Stimulated activated CD8-positive, alpha-beta memory T cell treated with anti-CD3 and anti-CD28 coated beads, Interleukin-15, amount 100 ng/mL, for 4 hours (primary cell): ENCODE results near the gene HMCN2.
"Not testable (repeated sequence)": the region's sequence is repeated elsewhere in the genome, so short reads cannot be mapped to it uniquely, and the experiment has no call there.

Experiments
- DNase-seq, 2 donors: peaks; one replicate each; pipeline ENCODE4 v3.0.0-alpha.2; 2020; ENCODE audit warnings: low read depth in 2 of 2

The HMCN2 gene

GRCh38 chr9:130431536-130432303, 166.2 kb downstream of the HMCN2 start:
- no peak for DNase-seq

- DNase-seq = no peak
Observed at GRCh38 chr9:130432362-130432761, 166.8 kb downstream of the HMCN2 start.

DNA sequence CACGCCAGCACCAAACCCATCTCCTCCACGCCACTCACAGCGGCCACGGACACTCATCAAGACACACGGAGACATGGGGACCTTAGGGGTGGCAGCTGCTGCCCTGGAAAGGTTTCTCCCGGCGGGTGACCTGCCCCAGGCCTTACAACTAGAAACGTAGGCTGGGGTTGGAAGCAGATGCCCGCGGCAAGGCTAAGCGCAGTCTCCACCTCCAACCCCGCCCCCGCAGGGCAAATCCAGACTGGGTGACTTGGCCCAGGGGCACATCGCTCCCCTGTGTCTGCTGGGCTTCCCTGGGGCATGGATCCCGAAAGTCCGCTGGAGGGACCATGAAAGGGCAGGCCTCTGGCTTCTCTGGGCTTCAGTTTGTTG, 167.2 kb downstream of the HMCN2 start:
- no peak for DNase-seq

- no peak for DNase-seq
Observed at GRCh38 chr9:130433168-130433946, 167.8 kb downstream of the HMCN2 start.

- no peak for DNase-seq
Observed at GRCh38 chr9:130433947-130434262, 168.3 kb downstream of the HMCN2 start.

GRCh38 chr9:130434656-130435055, 169.1 kb downstream of the HMCN2 start:
- DNase-seq = not testable (repeated sequence)

- DNase-seq = no peak
Observed at GRCh38 chr9:130437011-130437789, 171.6 kb downstream of the HMCN2 start.

GRCh38 chr9:130438382-130438981, 172.9 kb downstream of the HMCN2 start:
- DNase-seq = no peak

DNA sequence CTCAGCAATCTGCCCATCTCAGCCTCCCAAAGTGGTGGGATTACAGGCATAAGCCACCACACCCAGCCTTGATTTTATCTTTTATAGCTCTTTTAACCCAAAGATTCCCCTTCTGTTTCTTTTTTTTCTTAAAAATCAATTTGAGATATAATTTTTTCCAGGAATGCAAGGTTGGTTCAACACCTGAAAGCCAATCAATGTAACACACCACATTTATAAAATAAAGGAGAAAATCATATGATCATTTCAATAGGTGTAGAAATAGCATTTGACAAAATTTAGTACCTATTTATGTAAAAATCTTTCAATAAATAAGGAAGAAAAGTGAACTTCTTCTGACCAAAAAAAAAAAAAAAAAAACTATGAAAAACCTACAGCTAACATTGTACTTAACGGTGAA, 175.5 kb downstream of the HMCN2 start:
- DNase-seq = no peak

DNA sequence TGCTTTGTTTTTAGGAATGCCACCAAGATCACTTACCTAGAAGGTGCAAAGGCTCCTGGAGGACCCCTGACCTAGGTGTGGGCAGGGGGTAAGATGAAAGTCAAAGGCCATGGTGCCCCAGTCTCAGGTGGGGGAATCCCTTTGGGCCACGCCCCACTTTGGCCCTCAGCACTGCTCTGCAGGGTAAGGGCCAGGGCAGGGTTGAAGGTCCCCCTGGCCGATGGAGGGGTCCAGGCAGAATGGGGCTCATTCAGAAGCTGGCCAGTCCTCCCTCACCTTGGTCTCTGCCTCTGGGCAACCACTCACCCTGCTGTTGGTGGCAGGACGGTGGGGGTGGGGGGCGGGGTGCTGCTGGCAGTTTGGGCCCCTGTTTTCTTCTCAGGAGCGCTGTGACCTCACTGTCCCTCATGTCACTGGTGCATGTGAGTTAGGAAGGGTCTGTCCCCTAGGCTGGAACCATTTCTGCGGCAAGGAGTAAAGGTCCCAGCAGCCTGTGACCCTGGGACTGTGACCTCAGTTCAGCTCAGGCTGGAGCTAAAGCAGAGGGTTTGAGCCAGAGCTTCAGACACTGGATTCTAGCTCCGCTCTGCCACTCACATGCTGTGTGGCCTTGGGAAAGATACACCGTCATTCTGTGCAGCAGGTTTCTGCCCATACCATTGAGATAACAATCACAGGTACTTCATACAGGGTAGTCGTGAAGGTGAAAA, 177.3 kb downstream of the HMCN2 start:
- DNase-seq = no peak

- DNase-seq = no peak
Observed at GRCh38 chr9:130443456-130443801, 177.9 kb downstream of the HMCN2 start.

DNA sequence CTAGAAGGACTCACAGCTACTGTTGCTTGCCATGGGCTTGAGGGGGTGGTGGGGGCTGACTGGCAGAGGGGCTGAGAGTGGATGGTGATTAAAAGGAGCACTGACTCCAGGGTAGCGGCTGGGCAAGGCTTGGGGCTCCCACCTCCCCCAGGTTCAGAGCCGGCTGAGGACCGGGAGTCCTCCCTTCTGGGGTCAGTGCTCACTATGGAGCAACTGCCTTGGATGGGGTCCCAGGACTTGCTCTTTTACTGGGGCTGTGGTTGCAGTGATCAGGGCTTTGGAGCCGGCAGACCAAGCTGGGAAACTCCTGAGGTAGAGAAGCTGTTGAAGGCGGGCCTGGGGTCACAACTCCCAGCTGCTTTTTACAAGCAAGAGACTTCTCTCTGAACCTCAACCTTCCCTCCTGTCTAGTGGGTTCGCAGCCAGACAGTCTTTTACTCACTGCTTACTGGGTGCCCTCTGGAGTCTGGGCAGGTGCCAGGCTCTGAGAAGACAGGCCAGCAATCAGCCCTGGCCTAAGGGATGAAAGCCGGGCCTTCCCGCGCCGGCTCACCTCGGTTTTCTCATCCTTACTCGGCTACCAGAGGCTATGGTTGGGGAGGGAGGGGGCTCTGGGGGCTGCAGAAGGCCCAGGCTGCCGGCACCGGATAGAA, 178.4 kb downstream of the HMCN2 start:
- no peak for DNase-seq

DNA sequence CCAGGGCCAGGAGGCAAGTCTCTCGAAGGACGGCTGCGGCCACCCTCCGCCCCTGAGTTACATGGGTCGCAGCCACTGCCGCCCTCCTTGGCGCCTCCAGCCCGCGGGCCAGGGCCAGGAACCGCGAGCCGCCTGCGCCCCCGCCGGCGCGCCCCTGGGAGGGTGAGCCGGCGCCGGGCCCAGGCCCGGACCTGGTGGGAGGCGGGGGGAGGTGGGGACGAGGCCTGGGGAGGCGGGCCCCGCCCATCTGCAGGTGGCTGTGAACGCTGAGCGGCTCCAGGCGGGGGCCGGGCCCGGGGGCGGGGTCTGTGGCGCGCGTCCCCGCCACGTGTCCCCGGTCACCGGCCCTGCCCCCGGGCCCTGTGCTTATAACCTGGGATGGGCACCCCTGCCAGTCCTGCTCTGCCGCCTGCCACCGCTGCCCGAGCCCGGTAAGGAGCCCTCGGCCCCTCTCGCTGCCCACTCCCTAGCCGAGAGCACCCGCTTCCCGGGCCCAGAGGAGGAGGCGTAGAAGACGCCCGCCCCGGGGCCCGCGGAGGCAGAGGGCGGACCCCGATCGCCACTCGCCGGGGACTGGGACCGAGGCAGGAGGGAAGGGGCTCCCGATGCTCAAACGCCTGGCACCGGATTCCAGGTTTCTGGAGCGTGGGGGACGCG, 179.1 kb downstream of the HMCN2 start, which contains the start of gene ASS1:
Gene ASS1 (plus strand): TSS at position 397 of the 657 bp plus-strand sequence. CDS start 7,268 bp downstream, outside the sequence.
- peak; percentile 21 to 42 for DNase-seq

DNA sequence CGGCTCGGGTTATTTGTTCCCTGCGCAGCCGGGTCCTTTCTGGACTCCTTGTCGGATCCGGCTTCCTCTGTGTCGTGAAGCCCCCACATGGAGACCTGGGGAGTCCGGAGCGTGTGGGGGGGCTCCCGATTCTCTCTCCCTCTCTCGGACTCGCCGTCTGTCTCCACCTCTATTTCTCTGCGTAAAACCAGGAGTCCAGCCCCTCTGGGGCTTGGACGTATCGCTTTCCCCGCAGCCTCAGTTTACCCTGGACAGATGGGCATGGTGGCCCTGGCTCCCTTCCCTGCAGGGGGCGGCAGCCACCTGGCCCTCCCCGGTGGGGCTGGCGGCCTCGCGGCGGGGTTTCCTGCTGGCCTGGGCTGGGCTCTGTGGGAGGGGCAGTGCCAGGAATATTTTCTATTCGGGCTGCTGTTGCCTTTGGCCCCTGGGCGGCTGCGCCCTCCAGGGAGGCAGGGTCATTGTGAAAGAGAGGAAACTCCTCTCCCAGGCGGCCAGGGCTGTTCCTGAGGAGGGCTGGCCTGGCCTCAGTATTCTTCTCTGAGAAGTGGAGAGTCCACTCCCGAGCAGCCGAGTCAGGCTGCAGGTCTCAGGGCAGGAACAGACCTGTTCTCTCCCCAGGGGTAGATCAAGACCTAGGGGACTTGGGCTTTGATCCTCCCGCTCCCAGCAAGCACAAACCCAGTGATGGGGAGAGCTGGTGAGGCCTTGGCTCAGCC, 179.9 kb downstream of the HMCN2 start:
- no peak for DNase-seq

GRCh38 chr9:130446101-130446861, 180.7 kb downstream of the HMCN2 start:
- no peak for DNase-seq

DNA sequence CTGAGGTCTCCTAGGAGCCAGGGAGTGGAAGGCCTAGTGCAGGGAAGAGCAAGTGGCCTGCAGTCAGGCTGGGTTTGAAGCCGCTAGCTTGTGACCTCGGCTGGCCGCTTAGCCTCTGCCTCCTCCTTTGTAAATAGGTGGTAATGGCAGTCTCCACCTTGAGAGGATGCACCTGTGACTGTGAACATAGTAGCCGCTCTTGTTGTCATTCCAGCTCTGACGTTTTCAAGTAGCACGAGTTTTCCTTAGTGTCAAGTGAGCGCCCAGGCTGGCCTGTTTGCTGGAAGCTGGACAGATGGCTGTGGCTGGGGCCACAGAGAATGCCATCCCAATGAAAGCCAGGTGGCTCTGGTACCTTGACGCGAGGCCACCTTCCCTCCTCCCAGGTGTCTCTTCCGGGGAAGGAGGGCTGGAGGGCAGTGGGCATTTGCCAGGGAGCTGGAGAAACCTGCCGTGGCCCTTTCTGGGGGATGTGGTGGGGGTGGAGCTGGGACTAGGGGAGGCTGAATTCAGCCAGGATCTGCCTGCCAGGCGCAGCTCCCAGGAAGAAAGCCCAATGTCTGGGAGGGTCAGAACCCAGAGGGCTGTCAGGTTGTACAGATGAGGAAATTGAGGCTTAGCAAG, 181.7 kb downstream of the HMCN2 start:
- DNase-seq = no peak

- DNase-seq = no peak
Observed at GRCh38 chr9:130448035-130448624, 182.6 kb downstream of the HMCN2 start.
